H9 (cell line): Measurements from ENCODE around the gene SSR3. TPM values are rescaled to one million over a fixed set of nuclear protein-coding genes. Genes with fewer than 3 reads are reported as not detected.

ENCODE experiments used
- DNase-seq: peaks from one replicate; pipeline ENCODE4 v3.0.0-alpha.2; 2017
- H2AFZ ChIP-seq: one replicate; pipeline ENCODE4 v1.6.1; 2013; ENCODE audit warnings: mild to moderate bottlenecking, low read length, control low read depth, moderate library complexity
- H2AK5ac ChIP-seq: 2 replicates; pipeline ENCODE4 v1.6.1; 2013; ENCODE audit warnings: low read length, control low read depth, mixed read lengths; ENCODE audit not compliant: insufficient read length
- H2BK120ac ChIP-seq: one replicate; pipeline ENCODE4 v1.6.1; 2013; ENCODE audit warnings: low read depth, mild to moderate bottlenecking, low read length, control low read depth, inconsistent platforms; ENCODE audit not compliant: poor library complexity, severe bottlenecking
- H2BK12ac ChIP-seq: 2 replicates; pipeline ENCODE4 v1.6.1; 2013; ENCODE audit warnings: low read length, control low read depth, mixed read lengths, low read depth; ENCODE audit not compliant: insufficient read length
- H2BK15ac ChIP-seq: 2 replicates; pipeline ENCODE4 v1.6.1; 2013; ENCODE audit warnings: low read depth, low read length, control low read depth
- H2BK20ac ChIP-seq: one replicate; pipeline ENCODE4 v1.6.1; 2013; ENCODE audit warnings: low read depth, mild to moderate bottlenecking, low read length, control low read depth, inconsistent platforms; ENCODE audit not compliant: poor library complexity, severe bottlenecking
- H2BK5ac ChIP-seq: 2 replicates; pipeline ENCODE4 v1.6.1; 2013; ENCODE audit warnings: low read length, control low read depth, mixed read lengths; ENCODE audit not compliant: insufficient read length
- H3K14ac ChIP-seq: 2 replicates; pipeline ENCODE4 v1.6.1; 2013; ENCODE audit warnings: low read length, control low read depth; ENCODE audit not compliant: insufficient read depth
- H3K18ac ChIP-seq: 2 replicates; pipeline ENCODE4 v1.6.1; 2013; ENCODE audit warnings: low read depth, mild to moderate bottlenecking, mixed read lengths, low read length, control low read depth; ENCODE audit not compliant: insufficient read length
- H3K23ac ChIP-seq: 2 replicates; pipeline ENCODE4 v1.6.1; 2013; ENCODE audit warnings: low read length, control low read depth, mixed read lengths, low read depth; ENCODE audit not compliant: insufficient read length
- H3K23me2 ChIP-seq: 2 replicates; pipeline ENCODE4 v1.6.1; 2013; ENCODE audit warnings: low read depth, mild to moderate bottlenecking, mixed read lengths, low read length, control low read depth; ENCODE audit not compliant: insufficient read length, poor library complexity, severe bottlenecking
- H3K27ac ChIP-seq: 2 replicates; pipeline ENCODE4 v1.5.1; 2013; ENCODE audit warnings: low read length, control low read depth, mixed read lengths, low read depth; ENCODE audit not compliant: insufficient read length
- H3K27me3 ChIP-seq: 2 replicates; pipeline ENCODE4 v1.6.1; 2013; ENCODE audit warnings: low read length, control low read depth, inconsistent platforms; ENCODE audit not compliant: insufficient read depth
- H3K4ac ChIP-seq: 2 replicates; pipeline ENCODE4 v1.6.1; 2013; ENCODE audit warnings: low read depth, mild to moderate bottlenecking, control low read depth, inconsistent platforms, low read length, moderate library complexity
- H3K4me1 ChIP-seq: 2 replicates; pipeline ENCODE4 v1.6.1; 2013; ENCODE audit warnings: low read length, control low read depth, inconsistent platforms; ENCODE audit not compliant: insufficient read depth
- H3K4me2 ChIP-seq: 2 replicates; pipeline ENCODE4 v1.6.1; 2013; ENCODE audit warnings: low read length, control low read depth, mixed read lengths; ENCODE audit not compliant: insufficient read length, insufficient read depth
- H3K56ac ChIP-seq: 2 replicates; pipeline ENCODE4 v1.6.1; 2013; ENCODE audit warnings: low read depth, mild to moderate bottlenecking, mixed read lengths, low read length, control low read depth; ENCODE audit not compliant: insufficient read length
- H3K79me1 ChIP-seq: 2 replicates; pipeline ENCODE4 v1.6.1; 2013; ENCODE audit warnings: low read depth, mild to moderate bottlenecking, moderate library complexity, low read length, control low read depth, inconsistent platforms; ENCODE audit not compliant: insufficient read depth, poor library complexity, severe bottlenecking
- H3K79me2 ChIP-seq: 2 replicates; pipeline ENCODE4 v1.6.1; 2013; ENCODE audit warnings: low read length, control low read depth, inconsistent platforms; ENCODE audit not compliant: insufficient read depth
- H3K9ac ChIP-seq: 2 replicates; pipeline ENCODE4 v1.6.1; 2013; ENCODE audit warnings: low read length, control low read depth, mixed read lengths; ENCODE audit not compliant: insufficient read length; ENCODE audit errors: extremely low read depth
- H3K9me3 ChIP-seq: one replicate; pipeline ENCODE4 v1.6.1; 2013; ENCODE audit warnings: low read depth, low read length, inconsistent platforms; ENCODE audit not compliant: control insufficient read depth
- H3T11ph ChIP-seq: one replicate; pipeline ENCODE4 v1.6.1; 2013; ENCODE audit warnings: mild to moderate bottlenecking, low read length, control low read depth, inconsistent platforms
- H4K20me1 ChIP-seq: one replicate; pipeline ENCODE4 v1.6.1; 2013; ENCODE audit not compliant: control insufficient read depth, insufficient read length, insufficient read depth
- H4K5ac ChIP-seq: 2 replicates; pipeline ENCODE4 v1.6.1; 2013; ENCODE audit warnings: low read depth, mild to moderate bottlenecking, mixed read lengths, low read length, control low read depth; ENCODE audit not compliant: insufficient read length
- H4K8ac ChIP-seq: replicated peaks from 2 replicates; pipeline ENCODE4 v1.6.1; 2013; ENCODE audit warnings: low read length, control low read depth, mixed read lengths, low read depth; ENCODE audit not compliant: insufficient read length
- H4K91ac ChIP-seq: 2 replicates; pipeline ENCODE4 v1.6.1; 2013; ENCODE audit warnings: low read depth, mild to moderate bottlenecking, moderate library complexity, mixed read lengths, low read length, control low read depth; ENCODE audit not compliant: insufficient read length
- H3K27ac Mint-ChIP-seq, 3 experiments: 2 replicates in 2 of 3; 3 replicates in 1 of 3; pipeline ENCODE4 v1.8.0; 2020 to 2021; ENCODE audit warnings: mixed read lengths in 3 of 3, mild to moderate bottlenecking in 1 of 3, moderate library complexity in 1 of 3
- H3K27me3 Mint-ChIP-seq: 2 replicates; pipeline ENCODE4 v1.8.0; 2021; ENCODE audit warnings: low read depth, mild to moderate bottlenecking, moderate library complexity, mixed read lengths
- H3K36me3 Mint-ChIP-seq, 3 experiments: 2 replicates in 2 of 3; 3 replicates in 1 of 3; pipeline ENCODE4 v1.8.0; 2020 to 2021; ENCODE audit warnings: low read depth in 3 of 3, mixed read lengths in 3 of 3; ENCODE audit not compliant: insufficient read depth in 1 of 3
- H3K4me1 Mint-ChIP-seq, 2 experiments: 2 replicates each; pipeline ENCODE4 v1.8.0; 2020; ENCODE audit warnings: mixed read lengths in 2 of 2
- H3K4me3 Mint-ChIP-seq, 2 experiments: 2 replicates in 1 of 2; 3 replicates in 1 of 2; pipeline ENCODE4 v1.8.0; 2020 to 2021; ENCODE audit warnings: mild to moderate bottlenecking in 2 of 2, mixed read lengths in 2 of 2, moderate library complexity in 1 of 2
- H3K9me3 Mint-ChIP-seq, 2 experiments: 2 replicates in 1 of 2; 3 replicates in 1 of 2; pipeline ENCODE4 v1.8.0; 2020; ENCODE audit warnings: mild to moderate bottlenecking in 2 of 2, mixed read lengths in 2 of 2, moderate library complexity in 1 of 2
- CTCF ChIP-seq: fragments of 200-600 bp; sonication (generic); conservative IDR thresholded peaks from 3 replicates; pipeline ENCODE4 v1.8.0; 2021; ENCODE audit warnings: antibody characterized with exemption, mild to moderate bottlenecking
- WGBS: extraction: QIAGEN DNeasy Blood & Tissue Kit; methylation state at CpG from one replicate; pipeline ENCODE4 v1.1.7; 2013; ENCODE audit warnings: missing lambda C conversion rate, low lambda C conversion rate, mixed read lengths; ENCODE audit not compliant: insufficient read length; ENCODE audit errors: extremely low coverage; 5-methylcytosine and 5-hydroxymethylcytosine counted together
- total RNA-seq: library from RNA; stranded (reverse); gene quantifications from 2 replicates; pipeline ENCODE4 v1.2.1, GENCODE V29; 2021

The SSR3 gene
- total RNA-seq, 1 experiment from 2014 or later = 177 TPM

- Histone ChIP-seq H3K18ac (no peak overlapping the region), H2BK15ac (no peak overlapping the region), H3K23ac (no peak overlapping the region), H3K4me2 (no peak overlapping the region), H4K5ac (no peak overlapping the region), H3K27ac (no peak overlapping the region), H3K4ac (no peak overlapping the region), H2AFZ (no peak overlapping the region), H2BK5ac (no peak overlapping the region), H2BK120ac (no peak overlapping the region), H2BK20ac (no peak overlapping the region), H2BK12ac (no peak overlapping the region), H3K79me1 (no peaks in the 10 kb centered on the region), H3K9me3 (no peaks in the 10 kb centered on the region), H4K91ac (no peak overlapping the region), H3K79me2 (no peaks in the 10 kb centered on the region), H4K8ac (no peak overlapping the region), H4K20me1 (no peaks in the 10 kb centered on the region), H3K4me1 (no peaks in the 10 kb centered on the region), H3K23me2 (no peaks in the 10 kb centered on the region), H3K9ac (no peak overlapping the region), H3K14ac (no peak overlapping the region), H3K27me3 (no peaks in the 10 kb centered on the region), H3K56ac (no peak overlapping the region), H2AK5ac (no peak overlapping the region), H3T11ph (no peak overlapping the region)
- no peak overlapping the region for H3K4me3 Mint-ChIP-seq
- H3K4me1 Mint-ChIP-seq = peaks cover 0 to 4% of the 10 kb centered on the region in 2 experiments; a peak in 1 of 4 replicates
- peaks cover 5 to 11% of the 10 kb centered on the region in 2 experiments; a peak in 4 of 5 replicates for H3K9me3 Mint-ChIP-seq
- no peak overlapping the region for H3K27ac Mint-ChIP-seq
- DNase-seq = no peak
- H3K27me3 Mint-ChIP-seq = no peaks in the 10 kb centered on the region
- peaks cover 0 to 7% (median 3%) of the 10 kb centered on the region in 3 experiments; a peak in 4 of 7 replicates for H3K36me3 Mint-ChIP-seq
- WGBS = no CpG with 5 or more reads among the region's 3 CpGs
- TF ChIP-seq CTCF = no peak
These were observed 61.0 kb downstream of the SSR3 start for GRCh38 chr3:156493887-156494286.
